Mesenchymal stem cell (in vitro differentiated cells and primary cell): ENCODE data around the gene TMEM143.

Source experiments
- DNase-seq: peaks from one replicate; pipeline ENCODE4 v3.0.0-alpha.2; 2013
- H2AFZ ChIP-seq: one replicate; pipeline ENCODE4 v1.6.1; 2013; ENCODE audit warnings: low read depth, mild to moderate bottlenecking, control low read depth, inconsistent platforms, low read length, moderate library complexity
- H2AK5ac ChIP-seq: 2 replicates; pipeline ENCODE4 v1.6.1; 2013; ENCODE audit warnings: low read length, moderate library complexity, mild to moderate bottlenecking, inconsistent platforms; ENCODE audit not compliant: severe bottlenecking
- H2BK120ac ChIP-seq: one replicate; pipeline ENCODE4 v1.6.1; 2013; ENCODE audit warnings: low read depth, mild to moderate bottlenecking, inconsistent platforms, low read length, moderate library complexity
- H2BK12ac ChIP-seq, 2 experiments: one replicate each; pipeline ENCODE4 v1.6.1; 2013; ENCODE audit warnings: inconsistent platforms in 2 of 2, low read length in 2 of 2, mild to moderate bottlenecking in 2 of 2, moderate library complexity in 2 of 2, control low read depth in 1 of 2
- H2BK15ac ChIP-seq: one replicate; pipeline ENCODE4 v1.6.1; 2013; ENCODE audit warnings: mild to moderate bottlenecking, low read depth, inconsistent platforms; ENCODE audit not compliant: poor library complexity, severe bottlenecking
- H2BK5ac ChIP-seq: 2 replicates; pipeline ENCODE4 v1.6.1; 2013; ENCODE audit warnings: low read depth, mild to moderate bottlenecking, low read length, control low read depth, inconsistent platforms; ENCODE audit not compliant: poor library complexity, severe bottlenecking
- H3K14ac ChIP-seq, 2 experiments: one replicate each; pipeline ENCODE4 v1.6.1; 2013; ENCODE audit warnings: inconsistent platforms in 2 of 2, low read length in 2 of 2, control low read depth in 1 of 2, mild to moderate bottlenecking in 1 of 2, moderate library complexity in 1 of 2
- H3K18ac ChIP-seq, 2 experiments: one replicate each; pipeline ENCODE4 v1.6.1; 2013; ENCODE audit warnings: inconsistent platforms in 2 of 2, low read length in 2 of 2, control low read depth in 1 of 2, low read depth in 1 of 2, mild to moderate bottlenecking in 1 of 2
- H3K23ac ChIP-seq, 2 experiments: one replicate each; pipeline ENCODE4 v1.6.1; 2013; ENCODE audit warnings: inconsistent platforms in 2 of 2, low read length in 2 of 2, mild to moderate bottlenecking in 2 of 2, moderate library complexity in 2 of 2, control low read depth in 1 of 2
- H3K27ac ChIP-seq: 2 replicates; pipeline ENCODE4 v1.5.1; 2013; ENCODE audit warnings: mild to moderate bottlenecking, moderate library complexity, low read length, control low read depth, inconsistent platforms; ENCODE audit not compliant: poor library complexity, severe bottlenecking
- H3K27me3 ChIP-seq, 2 experiments: 2 replicates each; pipeline versions ENCODE4 v1.6.1 to v1.7.0; 2013; ENCODE audit warnings: low read length in 2 of 2, mild to moderate bottlenecking in 2 of 2, moderate library complexity in 2 of 2, control low read depth in 1 of 2, inconsistent platforms in 1 of 2; ENCODE audit not compliant: control insufficient read depth in 1 of 2, insufficient read depth in 1 of 2
- H3K36me3 ChIP-seq, 2 experiments: 2 replicates each; pipeline versions ENCODE4 v1.6.1 to v1.7.0; 2013; ENCODE audit warnings: low read length in 2 of 2, control low read depth in 1 of 2, inconsistent platforms in 1 of 2, low read depth in 1 of 2, mild to moderate bottlenecking in 1 of 2; ENCODE audit not compliant: insufficient read depth in 2 of 2, control insufficient read depth in 1 of 2
- H3K4ac ChIP-seq, 2 experiments: one replicate each; pipeline ENCODE4 v1.6.1; 2013; ENCODE audit warnings: inconsistent platforms in 2 of 2, low read length in 2 of 2, mild to moderate bottlenecking in 2 of 2, moderate library complexity in 2 of 2, control low read depth in 1 of 2, low read depth in 1 of 2
- H3K4me1 ChIP-seq: 2 replicates; pipeline ENCODE4 v1.6.1; 2013; ENCODE audit warnings: low read depth, low read length, control low read depth; ENCODE audit not compliant: control insufficient read depth, insufficient read depth
- H3K4me2 ChIP-seq: 2 replicates; pipeline ENCODE4 v1.6.1; 2013; ENCODE audit warnings: low read length, mild to moderate bottlenecking, inconsistent platforms; ENCODE audit not compliant: poor library complexity, severe bottlenecking
- H3K4me3 ChIP-seq, 2 experiments: 2 replicates each; pipeline versions ENCODE4 v1.5.1 to v1.7.0; 2013; ENCODE audit warnings: low read length in 2 of 2, mild to moderate bottlenecking in 2 of 2, control low read depth in 1 of 2, low read depth in 1 of 2; ENCODE audit not compliant: insufficient read depth in 1 of 2
- H3K79me1 ChIP-seq: replicated peaks from 2 replicates; pipeline ENCODE4 v1.6.1; 2013; ENCODE audit warnings: mild to moderate bottlenecking, control low read depth, low read length, inconsistent platforms; ENCODE audit not compliant: poor library complexity, severe bottlenecking
- H3K9ac ChIP-seq: 2 replicates; pipeline ENCODE4 v1.7.0; 2013; ENCODE audit warnings: mild to moderate bottlenecking, low read length, moderate library complexity
- H3K9me3 ChIP-seq: 2 replicates; pipeline ENCODE4 v1.7.0; 2013; ENCODE audit warnings: mild to moderate bottlenecking, low read length; ENCODE audit not compliant: control insufficient read depth
- H4K8ac ChIP-seq: one replicate; pipeline ENCODE4 v1.6.1; 2013; ENCODE audit warnings: inconsistent platforms, mild to moderate bottlenecking, low read length, moderate library complexity
- H4K91ac ChIP-seq: one replicate; pipeline ENCODE4 v1.6.1; 2013; ENCODE audit warnings: mild to moderate bottlenecking, low read length, inconsistent platforms
- WGBS: methylation state at CpG from one replicate; pipeline ENCODE4 v1.1.7; 2013; ENCODE audit warnings: mixed read lengths; 5-methylcytosine and 5-hydroxymethylcytosine counted together

The TMEM143 gene

GRCh38 chr19:48363500-48363809 lies 285 bp downstream of the TMEM143 start:
- peak overlapping the region; percentile 11 to 90 for H2BK12ac ChIP-seq
- 4% methylated on average over 10 of the region's 10 CpGs for whole genome bisulfite sequencing
- peak overlapping the region; percentile 55 to 90 for H3K4ac ChIP-seq
- no peak overlapping the region for H3K23ac ChIP-seq
- peak overlapping the region; percentile 65 for H3K27ac ChIP-seq
- no peaks in the 10 kb centered on the region for H3K79me1 ChIP-seq
- H3K27me3 ChIP-seq, result no peaks in the 10 kb centered on the region
- DNase-seq, result no peak
- H3K18ac ChIP-seq, result peak overlapping the region; percentile 87 to 92
- peak overlapping the region; percentile 11 for H2BK5ac ChIP-seq
- peak overlapping the region; percentile 92 for H4K8ac ChIP-seq
- H4K91ac ChIP-seq, result peak overlapping the region; percentile 93
- peak overlapping the region; percentile 88 for H2AK5ac ChIP-seq
- H3K4me1 ChIP-seq, result peaks cover 8% of the 10 kb centered on the region
- peak overlapping the region; percentile 90 for H2AFZ ChIP-seq
- peak overlapping the region; percentile 29 for H2BK120ac ChIP-seq
- peak overlapping the region; percentile 94 for H3K9ac ChIP-seq
- no peak overlapping the region for H2BK15ac ChIP-seq
- peak overlapping the region in 1 of 2 experiments; percentile 44 for H3K14ac ChIP-seq
- H3K4me2 ChIP-seq, result peak overlapping the region; percentile 88
- no peaks in the 10 kb centered on the region for H3K9me3 ChIP-seq
- peaks cover 0 to 10% of the 10 kb centered on the region in 2 experiments for H3K36me3 ChIP-seq
- peak overlapping the region; percentile 46 to 92 for H3K4me3 ChIP-seq

- H3K18ac ChIP-seq, result peak overlapping the region; percentile 87 to 92
- H3K27ac ChIP-seq, result peak overlapping the region; percentile 65
- peaks cover 8% of the 10 kb centered on the region for H3K4me1 ChIP-seq
- no peak overlapping the region for H3K14ac ChIP-seq
- peak overlapping the region; percentile 90 for H2AFZ ChIP-seq
- H3K4me3 ChIP-seq, result peak overlapping the region; percentile 46 to 92
- H3K79me1 ChIP-seq, result no peaks in the 10 kb centered on the region
- DNase-seq, result peak; percentile 95
- no peaks in the 10 kb centered on the region for H3K27me3 ChIP-seq
- peak overlapping the region; percentile 88 for H3K4me2 ChIP-seq
- no peak overlapping the region for H2BK15ac ChIP-seq
- H2BK12ac ChIP-seq, result peak overlapping the region in 1 of 2 experiments; percentile 11
- peak overlapping the region; percentile 88 for H2AK5ac ChIP-seq
- peak overlapping the region; percentile 55 to 90 for H3K4ac ChIP-seq
- peak overlapping the region; percentile 93 for H4K91ac ChIP-seq
- H2BK5ac ChIP-seq, result peak overlapping the region; percentile 11
- no peak overlapping the region for H3K23ac ChIP-seq
- 5% methylated on average over 26 of the region's 26 CpGs for WGBS
- peaks cover 0 to 12% of the 10 kb centered on the region in 2 experiments for H3K36me3 ChIP-seq
- H2BK120ac ChIP-seq, result peak overlapping the region; percentile 29
- peak overlapping the region; percentile 94 for H3K9ac ChIP-seq
- H3K9me3 ChIP-seq, result no peaks in the 10 kb centered on the region
- peak overlapping the region; percentile 92 for H4K8ac ChIP-seq
Measured at GRCh38 chr19:48362716-48363499, 832 bp downstream of the TMEM143 start.

GRCh38 chr19:48361912-48362311 lies 1.8 kb downstream of the TMEM143 start:
- Histone ChIP-seq H3K4me3 (no peak overlapping the region), H3K9me3 (no peaks in the 10 kb centered on the region), H2BK15ac (no peak overlapping the region), H3K4me2 (no peak overlapping the region), H3K27me3 (no peaks in the 10 kb centered on the region), H2AK5ac (no peak overlapping the region), H3K36me3 (peaks cover 0 to 12% of the 10 kb centered on the region in 2 experiments), H3K18ac (no peak overlapping the region), H4K8ac (no peak overlapping the region), H3K79me1 (no peaks in the 10 kb centered on the region), H3K23ac (no peak overlapping the region), H2BK12ac (no peak overlapping the region), H2AFZ (no peak overlapping the region), H2BK5ac (no peak overlapping the region), H2BK120ac (no peak overlapping the region), H4K91ac (no peak overlapping the region), H3K4me1 (peaks cover 8% of the 10 kb centered on the region), H3K27ac (no peak overlapping the region), H3K14ac (no peak overlapping the region), H3K4ac (no peak overlapping the region), H3K9ac (no peak overlapping the region)
- WGBS, result 97% methylated on average over 1 of the region's 3 CpGs
- no peak for DNase-seq

- peaks cover 6 to 12% of the 10 kb centered on the region in 2 experiments for H3K36me3 ChIP-seq
Measured at GRCh38 chr19:48359123-48359522, 4.6 kb downstream of the TMEM143 start.

More at GRCh38 chr19:48359123-48359522, 4.6 kb downstream of the TMEM143 start:
- no peak overlapping the region for H3K27ac ChIP-seq
- no peak overlapping the region for H3K4me2 ChIP-seq
- no peaks in the 10 kb centered on the region for H3K79me1 ChIP-seq
- no peak overlapping the region for H2BK15ac ChIP-seq
- peaks cover 14% of the 10 kb centered on the region for H3K4me1 ChIP-seq
- no peak overlapping the region for H3K14ac ChIP-seq
- H2AK5ac ChIP-seq, result no peak overlapping the region
- H2BK120ac ChIP-seq, result no peak overlapping the region
- H2AFZ ChIP-seq, result no peak overlapping the region
- no peak for DNase-seq
- H3K9ac ChIP-seq, result no peak overlapping the region
- H2BK12ac ChIP-seq, result no peak overlapping the region
- H2BK5ac ChIP-seq, result no peak overlapping the region
- no peak overlapping the region for H3K18ac ChIP-seq
- WGBS, result 95% methylated on average over 5 of the region's 5 CpGs
- H3K4me3 ChIP-seq, result no peak overlapping the region
- H3K9me3 ChIP-seq, result no peaks in the 10 kb centered on the region
- H3K27me3 ChIP-seq, result no peaks in the 10 kb centered on the region
- H3K4ac ChIP-seq, result no peak overlapping the region
- no peak overlapping the region for H4K91ac ChIP-seq
- H4K8ac ChIP-seq, result no peak overlapping the region
- no peak overlapping the region for H3K23ac ChIP-seq
